AG09309 (cell line): ENCODE data around the gene HECTD4.
"Not testable (repeated sequence)": the region's sequence is repeated elsewhere in the genome, so short reads cannot be mapped to it uniquely, and the experiment has no call there.

Experiments
- DNase-seq: peaks from one replicate; pipeline ENCODE4 v3.0.0-alpha.2; 2010; ENCODE audit warnings: low read depth
- H3K4me3 ChIP-seq: 2 replicates; pipeline ENCODE4 v1.5.1; 2011; ENCODE audit warnings: mild to moderate bottlenecking, low read depth, low read length, moderate library complexity; ENCODE audit not compliant: control insufficient read depth
- CTCF ChIP-seq: IDR thresholded peaks from 2 replicates; pipeline ENCODE4 v1.5.1; 2011; ENCODE audit warnings: mild to moderate bottlenecking, low read depth, low read length, inconsistent platforms; ENCODE audit not compliant: insufficient read depth, control insufficient read depth; ENCODE audit errors: missing control alignments

HECTD4 gene

GRCh38 chr12:112422531-112422930 lies 40.3 kb upstream of the HECTD4 start:
- no peak overlapping the region for H3K4me3 ChIP-seq
- DNase-seq: no peak
- TF ChIP-seq CTCF: no peak

- no peak overlapping the region for H3K4me3 ChIP-seq
- no peak for DNase-seq
- TF ChIP-seq CTCF: no peak
Measured at GRCh38 chr12:112421363-112421762, 39.1 kb upstream of the HECTD4 start.

GRCh38 chr12:112420740-112421139 lies 38.5 kb upstream of the HECTD4 start:
- H3K4me3 ChIP-seq: no peak overlapping the region
- TF ChIP-seq CTCF: no peak

GRCh38 chr12:112419297-112420133 lies 37.3 kb upstream of the HECTD4 start:
- peak overlapping the region; percentile 96 for H3K4me3 ChIP-seq
- peak; percentile 46 for DNase-seq
- no peak for TF ChIP-seq CTCF

More at GRCh38 chr12:112420740-112421139, 38.5 kb upstream of the HECTD4 start:
- DNase-seq: no peak

- peak within 1 kb of the TSS; percentile 96 for H3K4me3 ChIP-seq
- TF ChIP-seq CTCF: peak; percentile 24
- no peak for DNase-seq
Measured at GRCh38 chr12:112418608-112419296, 36.5 kb upstream of the HECTD4 start, which contains the start of gene PTPN11. Gene PTPN11, plus strand, starts transcription at chr12:112418947. Its CDS starts 165 bp downstream, at chr12:112419112.

GRCh38 chr12:112418273-112418607 lies 36.0 kb upstream of the HECTD4 start:
- no peak for DNase-seq

GRCh38 chr12:112415457-112415856 lies 33.2 kb upstream of the HECTD4 start:
- not testable (repeated sequence) for DNase-seq, H3K4me3 ChIP-seq

More at GRCh38 chr12:112418273-112418607, 36.0 kb upstream of the HECTD4 start:
- H3K4me3 ChIP-seq: peak overlapping the region; percentile 96
- no peak for TF ChIP-seq CTCF
